ENCODE results near the gene RXFP2. TPM values are rescaled to one million over a fixed set of nuclear protein-coding genes. Genes with fewer than 3 reads are reported as not detected.

RXFP2 gene
- total RNA-seq, 1 experiment from 2014 or later, result not detected

GRCh38 chr13:31755211-31755610 lies 15.9 kb downstream of the RXFP2 start:
- POLR2A ChIA-PET (ENCODE audit: low non-redundant PET), result no interaction called here
- DNase-seq (ENCODE audit: low spot score), result no peak
- Histone ChIP-seq H3K27ac (ENCODE audit: low read depth, low read length, poor library complexity, severe bottlenecking) (no peak overlapping the region), H3K36me3 (ENCODE audit: insufficient read depth, low read length, poor library complexity, severe bottlenecking) (no peaks in the 10 kb centered on the region), H3K4me1 (ENCODE audit: insufficient read depth, low read length, poor library complexity, severe bottlenecking) (no peaks in the 10 kb centered on the region), H3K4me3 (ENCODE audit: low read depth, low read length, poor library complexity, severe bottlenecking) (no peak overlapping the region), H3K27me3 (replicated peaks; ENCODE audit: insufficient read depth, low read depth, low read length, poor library complexity) (no peaks in the 10 kb centered on the region), H3K9me3 (ENCODE audit: low read depth, low read length, poor library complexity, severe bottlenecking) (no peaks in the 10 kb centered on the region)
- CTCF ChIA-PET, result no interaction called here
- no TSS peak for BruUV-seq (replicated peaks)
- intact Hi-C loops (cut with micrococcal nuclease; ENCODE audit: unreplicated experiment), result no loop called here
- TF ChIP-seq EZH2 (IDR thresholded peaks at IDR 0.05; ENCODE audit: borderline replicate concordance, low read depth, low read length, poor library complexity, severe bottlenecking) (no peak), CTCF (conservative IDR thresholded peaks at IDR 0.05; ENCODE audit: low read depth, low read length) (no peak)

GRCh38 chr13:31755803-31756212 lies 16.5 kb downstream of the RXFP2 start:
- Histone ChIP-seq H3K36me3 (ENCODE audit: insufficient read depth, low read length, poor library complexity, severe bottlenecking) (no peaks in the 10 kb centered on the region), H3K9me3 (ENCODE audit: low read depth, low read length, poor library complexity, severe bottlenecking) (no peaks in the 10 kb centered on the region), H3K4me3 (ENCODE audit: low read depth, low read length, poor library complexity, severe bottlenecking) (no peak overlapping the region), H3K27ac (ENCODE audit: low read depth, low read length, poor library complexity, severe bottlenecking) (no peak overlapping the region), H3K4me1 (ENCODE audit: insufficient read depth, low read length, poor library complexity, severe bottlenecking) (no peaks in the 10 kb centered on the region), H3K27me3 (replicated peaks; ENCODE audit: insufficient read depth, low read depth, low read length, poor library complexity) (no peaks in the 10 kb centered on the region)
- TF ChIP-seq CTCF (conservative IDR thresholded peaks at IDR 0.05; ENCODE audit: low read depth, low read length), result no peak
- TF ChIP-seq EZH2 (IDR thresholded peaks at IDR 0.05; ENCODE audit: borderline replicate concordance, low read depth, low read length, poor library complexity, severe bottlenecking), result no peak
- BruUV-seq (replicated peaks), result no TSS peak
- CTCF ChIA-PET, result no interaction called here
- DNase-seq (ENCODE audit: low spot score), result no peak
- POLR2A ChIA-PET (ENCODE audit: low non-redundant PET), result no interaction called here
- intact Hi-C loops (cut with micrococcal nuclease; ENCODE audit: unreplicated experiment), result no loop called here

GRCh38 chr13:31756346-31756745 lies 17.0 kb downstream of the RXFP2 start:
- no peaks in the 10 kb centered on the region for H3K27me3 ChIP-seq (replicated peaks; ENCODE audit: insufficient read depth, low read depth, low read length, poor library complexity)
- no peak overlapping the region for H3K27ac ChIP-seq (ENCODE audit: low read depth, low read length, poor library complexity, severe bottlenecking)
- no peaks in the 10 kb centered on the region for H3K9me3 ChIP-seq (ENCODE audit: low read depth, low read length, poor library complexity, severe bottlenecking)
- no peaks in the 10 kb centered on the region for H3K36me3 ChIP-seq (ENCODE audit: insufficient read depth, low read length, poor library complexity, severe bottlenecking)
- POLR2A ChIA-PET (ENCODE audit: low non-redundant PET), result no interaction called here
- no peak for DNase-seq (ENCODE audit: low spot score)
- no peaks in the 10 kb centered on the region for H3K4me1 ChIP-seq (ENCODE audit: insufficient read depth, low read length, poor library complexity, severe bottlenecking)
- CTCF ChIA-PET, result no interaction called here
- no peak overlapping the region for H3K4me3 ChIP-seq (ENCODE audit: low read depth, low read length, poor library complexity, severe bottlenecking)
- BruUV-seq (replicated peaks), result no TSS peak
- intact Hi-C loops (cut with micrococcal nuclease; ENCODE audit: unreplicated experiment), result no loop called here
- TF ChIP-seq EZH2 (IDR thresholded peaks at IDR 0.05; ENCODE audit: borderline replicate concordance, low read depth, low read length, poor library complexity, severe bottlenecking), result no peak
- no peak for TF ChIP-seq CTCF (conservative IDR thresholded peaks at IDR 0.05; ENCODE audit: low read depth, low read length)
